Keratinocyte (primary cell): ENCODE measurements around the gene SEMA7A. TPM values are rescaled to one million over a fixed set of nuclear protein-coding genes. Genes with fewer than 3 reads are reported as not detected.

ENCODE experiments used
- DNase-seq: peaks from one replicate; pipeline ENCODE4 v3.0.0-alpha.2; 2011; ENCODE audit warnings: low read depth, missing footprints, low spot score
- FAIRE-seq: peaks from 2 replicates; lab custom pipeline; 2011; peaks lifted over from hg19 to GRCh38; lab: Jason Lieb, UNC
- H2AFZ ChIP-seq: 2 replicates; pipeline ENCODE4 v1.6.0; 2012; ENCODE audit warnings: low read length, control low read depth, inconsistent platforms; ENCODE audit not compliant: control insufficient read depth
- H3K27ac ChIP-seq: 2 replicates; pipeline ENCODE4 v1.5.1; 2011; ENCODE audit warnings: low read length; ENCODE audit not compliant: control insufficient read depth, insufficient read depth
- H3K27me3 ChIP-seq: 3 replicates; pipeline ENCODE4 v1.6.0; 2011; ENCODE audit warnings: low read length; ENCODE audit not compliant: control insufficient read depth, insufficient read depth; ENCODE audit errors: extremely low read depth
- H3K36me3 ChIP-seq, 2 experiments: 2 replicates in 1 of 2; 3 replicates in 1 of 2; pipeline ENCODE4 v1.5.1; 2011; ENCODE audit warnings: low read length in 2 of 2, mild to moderate bottlenecking in 1 of 2; ENCODE audit not compliant: control insufficient read depth in 2 of 2, insufficient read depth in 2 of 2; ENCODE audit errors: extremely low read depth in 1 of 2
- H3K4me1 ChIP-seq: 3 replicates; pipeline ENCODE4 v1.5.1; 2011; ENCODE audit warnings: low read length; ENCODE audit not compliant: control insufficient read depth, insufficient read depth; ENCODE audit errors: extremely low read depth
- H3K4me2 ChIP-seq: 3 replicates; pipeline ENCODE4 v1.6.0; 2011; ENCODE audit warnings: low read depth, low read length; ENCODE audit not compliant: control insufficient read depth, insufficient read depth; ENCODE audit errors: extremely low read depth
- H3K4me3 ChIP-seq, 3 experiments: fragments of 200-600 bp in 1 of 3; sonication (generic) in 1 of 3; 2 replicates in 2 of 3; 3 replicates in 1 of 3; pipeline ENCODE4 v1.5.1; 2011 to 2016; ENCODE audit warnings: low read length in 3 of 3, mild to moderate bottlenecking in 3 of 3, control low read depth in 2 of 3, inconsistent platforms in 1 of 3, low read depth in 1 of 3, mixed read lengths in 1 of 3, mixed run types in 1 of 3, moderate library complexity in 1 of 3; ENCODE audit not compliant: control insufficient read depth in 2 of 3, insufficient read depth in 2 of 3; ENCODE audit errors: extremely low read depth in 1 of 3
- H3K79me2 ChIP-seq: 2 replicates; pipeline ENCODE4 v1.6.0; 2012; ENCODE audit warnings: low read length; ENCODE audit not compliant: control insufficient read depth, insufficient read depth
- H3K9ac ChIP-seq: 3 replicates; pipeline ENCODE4 v1.6.0; 2011; ENCODE audit warnings: low read length; ENCODE audit not compliant: control insufficient read depth, insufficient read depth; ENCODE audit errors: extremely low read depth
- H3K9me1 ChIP-seq: 3 replicates; pipeline ENCODE4 v1.6.0; 2011; ENCODE audit warnings: low read length; ENCODE audit not compliant: control insufficient read depth, insufficient read depth; ENCODE audit errors: extremely low read depth
- H3K9me3 ChIP-seq: 2 replicates; pipeline ENCODE4 v1.5.1; 2012; ENCODE audit warnings: low read depth, low read length; ENCODE audit not compliant: control insufficient read depth
- H4K20me1 ChIP-seq: 3 replicates; pipeline ENCODE4 v1.6.0; 2011; ENCODE audit warnings: low read length; ENCODE audit not compliant: control insufficient read depth, insufficient read depth; ENCODE audit errors: extremely low read depth
- CTCF ChIP-seq, 3 experiments: IDR thresholded peaks in 1 of 3; conservative IDR thresholded peaks in 1 of 3; optimal IDR thresholded peaks in 1 of 3; 2 replicates in 2 of 3; 3 replicates in 1 of 3; pipeline versions ENCODE3 to v1.5.1; 2011; ENCODE audit warnings: low read length in 3 of 3, mild to moderate bottlenecking in 3 of 3, moderate library complexity in 2 of 3, control low read depth in 1 of 3, inconsistent platforms in 1 of 3; ENCODE audit not compliant: insufficient read depth in 2 of 3; ENCODE audit errors: extremely low read depth in 1 of 3
- EZH2 ChIP-seq: IDR thresholded peaks from one replicate; pipeline ENCODE4 v1.6.1; 2012; ENCODE audit warnings: inconsistent platforms, mild to moderate bottlenecking, low read length, moderate library complexity
- dilution Hi-C: fragments of 300-500 bp; cut with MboI; formaldehyde crosslinking; loops from one replicate; pipeline ENCODE4 v1.7.0; 2020; ENCODE audit warnings: low sequenced_read_pairs; ENCODE audit not compliant: extremely low pct_ligation_motif_present
- polyA plus RNA-seq, 5 experiments: library from polyadenylated mRNA; depleted of rRNA in 3 of 5; stranded (reverse) in 3 of 5; stranded (forward) in 1 of 5; unstranded in 1 of 5; fragments of >200 nt; gene quantifications; 1 replicate in 1 of 5; 2 replicates in 3 of 5; 3 replicates in 1 of 5; pipeline versions ENCODE4 v1.2.1 to v1.2.3, GENCODE V29; 2011 to 2012; ENCODE audit warnings: missing spikeins in 2 of 5, low read depth in 1 of 5, low replicate concordance in 1 of 5

SEMA7A gene
- polyA plus RNA-seq, 1 donor (not counting 4 experiments of a cell fraction or from before 2014, with no cell fraction given): 8.0 TPM

- TF ChIP-seq CTCF (optimal IDR thresholded peaks at IDR 0.05 in 1 of 3, IDR thresholded peaks at IDR 0.05 in 1 of 3, conservative IDR thresholded peaks at IDR 0.05 in 1 of 3; ENCODE audit: extremely low read depth in 1 of 3, insufficient read depth in 2 of 3, low read length in 3 of 3) (no peak), EZH2 (no peak)
- Histone ChIP-seq H2AFZ (no peak overlapping the region), H4K20me1 (peaks cover 13% of the 10 kb centered on the region), H3K4me3 (no peak overlapping the region), H3K36me3 (peaks cover 3 to 35% of the 10 kb centered on the region in 2 experiments), H3K4me2 (no peak overlapping the region), H3K27ac (no peak overlapping the region), H3K9ac (no peak overlapping the region), H3K4me1 (peaks cover 60% of the 10 kb centered on the region), H3K9me1 (peaks cover 12% of the 10 kb centered on the region), H3K9me3 (no peaks in the 10 kb centered on the region), H3K27me3 (no peaks in the 10 kb centered on the region), H3K79me2 (peaks cover 99% of the 10 kb centered on the region)
- dilution Hi-C loops: no loop called here
- no peak for FAIRE-seq
- no peak for DNase-seq
Measured at GRCh38 chr15:74425630-74426029, 8.1 kb downstream of the SEMA7A start.

- no peak for DNase-seq
- no peaks in the 10 kb centered on the region for H3K9me3 ChIP-seq
- TF ChIP-seq CTCF (optimal IDR thresholded peaks at IDR 0.05 in 1 of 3, IDR thresholded peaks at IDR 0.05 in 1 of 3, conservative IDR thresholded peaks at IDR 0.05 in 1 of 3; ENCODE audit: extremely low read depth in 1 of 3, insufficient read depth in 2 of 3, low read length in 3 of 3) (no peak), EZH2 (no peak)
- peaks cover 7% of the 10 kb centered on the region for H4K20me1 ChIP-seq
- H3K27me3 ChIP-seq: no peaks in the 10 kb centered on the region
- peaks cover 3 to 34% of the 10 kb centered on the region in 2 experiments for H3K36me3 ChIP-seq
- H3K27ac ChIP-seq: peak overlapping the region; percentile 89
- peak overlapping the region; percentile 63 for H3K9ac ChIP-seq
- H3K79me2 ChIP-seq: peaks cover 99% of the 10 kb centered on the region
- H3K4me1 ChIP-seq: peaks cover 60% of the 10 kb centered on the region
- peaks cover 8% of the 10 kb centered on the region for H3K9me1 ChIP-seq
- no peak for FAIRE-seq
- dilution Hi-C loops: no loop called here
- H3K4me3 ChIP-seq: no peak overlapping the region
- no peak overlapping the region for H3K4me2 ChIP-seq
- no peak overlapping the region for H2AFZ ChIP-seq
Measured at GRCh38 chr15:74424901-74425528, 8.7 kb downstream of the SEMA7A start.
